Stimulated activated CD4-positive, alpha-beta T cell treated with anti-CD3 and anti-CD28 coated beads, Interleukin-1b, Interleukin-23, amount 100 ng/mL, for 24 hours (primary cell): ENCODE results near the gene ZNF626.
"Not testable (repeated sequence)": the region's sequence is repeated elsewhere in the genome, so short reads cannot be mapped to it uniquely, and the experiment has no call there.

Experiments used
- DNase-seq, 4 experiments: peaks; one replicate each; pipeline ENCODE4 v3.0.0-alpha.2; 2020; ENCODE audit warnings: low read depth in 4 of 4, low spot score in 1 of 4

Gene ZNF626

GRCh38 chr19:20661150-20661819 is at the start of gene ZNF626:
ZNF626 (minus strand) TSS chr19:20661571; CDS start chr19:20661446, 125 bp downstream.
- DNase-seq: peak; percentile 78 to 85 (median 80)

DNA sequence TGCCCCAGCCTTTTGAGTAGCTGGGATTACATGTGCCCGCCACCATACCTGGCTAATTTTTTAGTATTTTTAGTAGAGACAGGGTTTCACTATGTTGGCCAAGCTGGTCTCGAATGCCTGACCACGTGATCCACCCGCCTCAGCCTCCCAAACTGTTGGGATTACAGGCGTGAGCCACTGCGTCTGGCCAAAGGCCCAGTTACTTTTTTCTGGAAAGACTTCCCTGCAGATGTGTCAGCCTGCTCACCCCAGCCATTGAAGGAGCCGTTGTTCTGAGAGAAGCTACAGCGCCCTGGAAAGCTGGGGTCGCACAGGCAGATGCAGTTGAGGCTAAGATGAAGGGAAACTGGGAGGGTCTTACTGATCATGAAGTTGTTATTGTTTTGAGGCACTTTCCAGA is 7.9 kb upstream of the ZNF626 start:
- no peak for DNase-seq

- no peak for DNase-seq
Measured at GRCh38 chr19:20667281-20667680, 5.9 kb upstream of the ZNF626 start.

DNA sequence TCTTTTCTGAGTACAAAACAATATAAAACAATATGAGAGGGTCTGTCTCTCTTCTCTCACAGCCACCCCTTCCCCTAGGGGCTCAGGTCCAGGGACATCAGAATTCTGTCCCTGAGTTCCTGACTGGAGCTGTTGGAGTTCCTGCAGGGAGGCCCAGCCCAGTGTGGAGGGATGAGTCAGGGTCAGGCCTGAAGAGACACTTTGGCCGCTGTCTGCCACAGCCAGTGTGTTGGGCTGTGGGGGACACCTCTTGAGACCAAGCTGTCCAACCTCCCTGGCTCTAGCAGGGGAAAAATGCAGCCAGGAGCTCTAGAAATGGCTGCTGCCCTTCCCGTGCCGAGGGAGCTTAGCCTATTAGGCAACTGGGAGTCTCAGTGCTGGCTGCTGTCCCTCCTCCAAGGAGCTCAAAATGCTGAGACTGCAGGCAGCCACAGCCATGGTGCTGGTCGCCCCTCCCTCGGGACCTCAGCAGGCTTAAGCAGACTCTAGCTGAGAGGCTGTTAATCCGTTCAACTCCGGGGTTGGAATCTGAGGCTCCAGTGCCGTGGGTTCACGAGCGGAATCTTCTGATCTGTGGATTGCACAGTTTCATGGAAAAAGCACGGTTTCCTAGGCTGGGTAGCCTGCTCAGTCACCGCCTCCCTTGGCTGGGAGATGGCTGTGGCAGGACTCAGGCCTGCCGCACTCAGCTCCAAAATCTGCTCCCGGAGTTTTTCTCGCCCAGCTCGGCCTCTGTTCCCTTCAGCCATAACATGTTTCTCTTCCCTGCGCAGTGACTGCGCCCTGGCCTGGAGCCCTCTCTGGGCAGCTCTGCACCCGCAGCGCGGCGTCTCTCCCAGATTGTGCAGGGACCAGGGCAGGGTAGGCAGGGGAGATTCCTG is 3.8 kb upstream of the ZNF626 start:
- no peak for DNase-seq

DNA sequence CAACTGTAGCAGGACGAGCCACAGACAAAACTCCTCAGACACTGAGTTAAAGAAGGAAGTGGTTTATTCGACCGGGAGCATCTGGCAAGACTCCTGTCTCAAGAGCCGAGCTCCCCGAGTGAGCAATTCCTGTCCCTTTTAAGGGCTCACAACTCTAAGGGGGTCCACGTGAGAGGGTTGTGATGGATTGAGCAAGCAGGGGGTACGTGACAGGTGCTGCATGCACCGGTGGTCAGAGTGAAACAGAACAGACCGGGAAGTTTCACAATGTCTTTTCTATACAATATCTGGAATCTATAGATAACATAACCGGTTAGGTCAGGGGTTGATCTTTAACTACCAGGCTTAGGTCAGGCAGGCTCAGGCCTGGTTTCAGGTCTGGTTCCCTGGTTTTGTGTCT is 3.1 kb upstream of the ZNF626 start:
- DNase-seq: not testable (repeated sequence)

DNA sequence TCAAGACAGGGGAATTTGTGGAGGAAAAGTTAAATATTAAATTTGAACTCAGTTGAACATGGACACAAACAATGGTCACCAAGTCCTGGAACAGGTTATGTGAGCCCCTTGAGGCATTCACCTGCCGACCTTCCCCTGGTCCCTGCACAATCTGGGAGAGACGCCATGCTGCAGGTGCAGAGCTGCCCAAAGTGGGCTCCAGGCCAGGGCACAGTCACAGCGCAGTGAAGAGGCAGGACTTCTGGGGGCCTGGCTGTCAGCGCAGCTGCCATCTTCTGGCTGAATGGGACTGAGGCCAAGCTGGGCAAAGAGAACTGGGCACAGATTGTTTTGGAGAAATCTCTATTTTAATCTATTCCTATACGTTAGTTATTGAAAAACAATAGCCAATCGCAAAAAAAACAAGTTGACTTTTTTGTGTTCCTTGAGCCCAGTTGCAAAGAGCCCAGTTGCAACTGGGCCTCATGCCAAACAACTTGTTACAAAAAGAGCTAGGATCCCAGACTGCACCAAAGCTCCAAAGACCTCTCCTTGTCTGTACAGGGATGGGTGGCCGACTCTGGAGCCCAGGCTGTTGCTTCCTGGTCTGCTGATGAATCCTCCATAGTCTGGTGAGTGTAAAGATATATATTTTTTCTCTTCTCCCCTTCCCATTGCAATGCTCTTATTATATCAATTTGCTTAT is 1.2 kb upstream of the ZNF626 start:
- DNase-seq: no peak

DNA sequence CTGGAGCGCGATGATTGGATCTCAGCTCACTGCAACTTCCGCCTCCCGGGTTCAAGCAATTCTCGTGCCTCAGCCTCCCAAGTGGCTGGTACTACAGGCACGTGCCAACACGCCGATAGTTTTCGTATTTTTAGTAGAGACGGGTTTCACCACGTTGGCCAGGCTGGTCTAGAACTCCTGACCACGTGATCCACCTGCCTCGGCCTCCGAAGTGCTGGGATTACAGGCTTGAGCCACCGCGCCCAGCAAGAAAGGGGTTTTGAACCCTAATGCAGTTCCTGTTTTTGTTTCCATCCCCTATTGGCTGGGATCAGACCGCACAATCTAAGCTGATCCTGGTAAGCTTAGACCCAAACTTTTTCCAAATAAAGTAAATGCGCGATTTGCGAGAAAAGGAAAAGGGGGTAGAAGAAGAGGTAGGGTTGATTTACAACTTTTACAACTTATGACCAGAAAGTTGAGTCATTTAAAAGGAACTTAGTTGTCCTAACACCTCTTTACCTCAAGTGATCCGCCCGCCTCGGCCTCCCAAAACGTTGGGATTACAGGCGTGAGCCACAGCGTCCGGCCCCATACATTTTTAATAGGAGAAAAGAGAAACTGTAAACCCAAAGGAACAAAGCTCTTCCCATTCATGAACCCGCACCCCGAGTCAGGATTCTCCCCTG is 764 bp downstream of the ZNF626 start:
- no peak for DNase-seq

DNA sequence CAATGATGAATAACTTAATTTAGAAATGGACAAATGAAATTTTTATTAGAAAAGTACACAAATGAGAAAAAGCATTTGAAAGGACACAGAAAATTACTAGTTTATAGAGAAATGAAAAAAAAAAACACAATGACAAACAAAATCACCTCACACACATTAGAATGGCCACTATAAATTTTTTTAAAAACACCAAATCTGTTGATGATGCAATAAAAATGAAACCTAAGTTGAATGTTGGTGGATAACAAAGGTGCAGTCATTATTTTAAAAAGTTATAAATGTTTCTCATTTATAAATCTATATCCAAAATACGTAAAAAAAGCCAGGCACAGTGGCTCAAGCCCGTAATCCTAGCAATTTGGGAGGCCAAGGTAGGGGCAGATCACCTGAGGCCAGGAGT is 20.8 kb downstream of the ZNF626 start:
- no peak for DNase-seq

GRCh38 chr19:20640023-20640422 is 21.3 kb downstream of the ZNF626 start:
- DNase-seq: no peak

GRCh38 chr19:20624560-20624959 is 36.8 kb downstream of the ZNF626 start:
- DNase-seq: not testable (repeated sequence)

- no peak for DNase-seq
Measured at GRCh38 chr19:20616071-20616470, 45.3 kb downstream of the ZNF626 start.

- DNase-seq: not testable (repeated sequence)
Measured at GRCh38 chr19:20614971-20615370, 46.4 kb downstream of the ZNF626 start.

DNA sequence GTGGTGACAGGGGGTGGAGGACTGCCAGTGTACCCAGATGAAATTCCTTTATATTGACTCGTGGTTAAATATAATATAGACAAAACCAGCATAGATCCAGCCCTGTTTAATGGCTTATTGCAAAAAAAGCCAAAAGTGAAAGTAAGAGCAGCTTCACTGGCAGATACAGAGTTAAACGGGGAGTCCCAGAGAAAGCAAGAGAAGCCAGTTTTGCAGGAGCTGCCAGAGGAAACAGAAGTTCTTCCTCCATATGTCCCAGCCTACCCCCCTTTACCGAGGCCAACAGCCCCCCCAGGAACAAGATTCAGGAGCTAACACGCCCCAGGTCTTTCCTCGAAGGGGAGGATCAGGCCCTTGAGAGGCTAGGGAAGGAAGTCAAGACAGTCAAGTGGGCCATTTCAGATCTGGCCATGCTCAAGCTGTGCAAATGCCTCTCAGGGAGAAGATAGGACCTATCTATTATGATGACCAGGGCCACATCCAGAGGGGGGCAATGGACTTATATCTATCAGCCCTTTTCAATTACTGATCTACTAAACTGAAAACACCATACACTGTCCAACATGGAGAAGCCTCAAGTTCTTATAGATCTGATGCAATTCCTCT is 48.6 kb downstream of the ZNF626 start:
- no peak for DNase-seq

- no peak for DNase-seq
Measured at GRCh38 chr19:20611866-20612265, 49.5 kb downstream of the ZNF626 start.

DNA sequence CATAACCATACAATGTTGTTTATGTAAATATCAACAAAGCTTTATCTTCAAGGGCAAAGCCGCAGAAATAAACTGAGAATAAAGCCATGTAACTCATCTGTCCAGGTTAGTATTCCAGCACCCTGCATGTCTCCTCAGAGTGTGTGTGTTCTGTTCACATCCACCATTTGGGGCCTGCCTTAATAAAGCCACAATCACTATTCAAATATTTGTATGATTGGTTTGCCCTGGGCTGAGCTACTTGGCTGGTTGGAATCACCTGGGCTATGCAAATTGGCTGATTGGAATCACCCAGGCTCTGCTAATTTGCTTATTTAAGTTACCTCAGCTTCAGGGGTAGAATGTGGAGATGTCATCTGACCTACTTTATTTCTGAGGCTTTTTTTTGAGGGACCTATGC is 53.4 kb downstream of the ZNF626 start:
- DNase-seq: no peak
